A549 treated with Mapracorat at 1 μM for 4 hours (cell line): ENCODE measurements around the gene TLR5. TPM values are rescaled to one million over a fixed set of nuclear protein-coding genes. Genes with fewer than 3 reads are reported as not detected.

Experiments
- total RNA-seq: library from RNA; stranded (reverse); fragments of 200-300 nt; extraction: Qiagen RNA extraction; gene quantifications from 5 replicates; pipeline ENCODE4 v1.2.3, GENCODE V29; 2022

The TLR5 gene
- total RNA-seq, result 0.13 to 0.31 TPM (median 0.19 TPM) in 5 replicates

GRCh38 chr1:223142795-223143536, at the start of gene TLR5:
Gene TLR5 (minus strand): TSS chr1:223143248. CDS start chr1:223113031, 30,217 bp downstream.

Other genes with a start within 250 kb of the TLR5 start
- gene SUSD4, start 220.9 kb upstream of the TLR5 start, total RNA-seq, result 0.28 to 0.82 TPM (median 0.48 TPM) in 5 replicates